H9 (cell line): ENCODE data around the gene CBX8. TPM values are rescaled to one million over a fixed set of nuclear protein-coding genes. Genes with fewer than 3 reads are reported as not detected.

ENCODE experiments used
- DNase-seq: peaks from one replicate; pipeline ENCODE4 v3.0.0-alpha.2; 2017
- H2AFZ ChIP-seq: one replicate; pipeline ENCODE4 v1.6.1; 2013; ENCODE audit warnings: mild to moderate bottlenecking, low read length, control low read depth, moderate library complexity
- H2AK5ac ChIP-seq: 2 replicates; pipeline ENCODE4 v1.6.1; 2013; ENCODE audit warnings: low read length, control low read depth, mixed read lengths; ENCODE audit not compliant: insufficient read length
- H2BK120ac ChIP-seq: one replicate; pipeline ENCODE4 v1.6.1; 2013; ENCODE audit warnings: low read depth, mild to moderate bottlenecking, low read length, control low read depth, inconsistent platforms; ENCODE audit not compliant: poor library complexity, severe bottlenecking
- H2BK12ac ChIP-seq: 2 replicates; pipeline ENCODE4 v1.6.1; 2013; ENCODE audit warnings: low read length, control low read depth, mixed read lengths, low read depth; ENCODE audit not compliant: insufficient read length
- H2BK15ac ChIP-seq: 2 replicates; pipeline ENCODE4 v1.6.1; 2013; ENCODE audit warnings: low read depth, low read length, control low read depth
- H2BK20ac ChIP-seq: one replicate; pipeline ENCODE4 v1.6.1; 2013; ENCODE audit warnings: low read depth, mild to moderate bottlenecking, low read length, control low read depth, inconsistent platforms; ENCODE audit not compliant: poor library complexity, severe bottlenecking
- H2BK5ac ChIP-seq: 2 replicates; pipeline ENCODE4 v1.6.1; 2013; ENCODE audit warnings: low read length, control low read depth, mixed read lengths; ENCODE audit not compliant: insufficient read length
- H3K14ac ChIP-seq: 2 replicates; pipeline ENCODE4 v1.6.1; 2013; ENCODE audit warnings: low read length, control low read depth; ENCODE audit not compliant: insufficient read depth
- H3K18ac ChIP-seq: 2 replicates; pipeline ENCODE4 v1.6.1; 2013; ENCODE audit warnings: low read depth, mild to moderate bottlenecking, mixed read lengths, low read length, control low read depth; ENCODE audit not compliant: insufficient read length
- H3K23ac ChIP-seq: 2 replicates; pipeline ENCODE4 v1.6.1; 2013; ENCODE audit warnings: low read length, control low read depth, mixed read lengths, low read depth; ENCODE audit not compliant: insufficient read length
- H3K23me2 ChIP-seq: 2 replicates; pipeline ENCODE4 v1.6.1; 2013; ENCODE audit warnings: low read depth, mild to moderate bottlenecking, mixed read lengths, low read length, control low read depth; ENCODE audit not compliant: insufficient read length, poor library complexity, severe bottlenecking
- H3K27ac ChIP-seq: 2 replicates; pipeline ENCODE4 v1.5.1; 2013; ENCODE audit warnings: low read length, control low read depth, mixed read lengths, low read depth; ENCODE audit not compliant: insufficient read length
- H3K27me3 ChIP-seq: 2 replicates; pipeline ENCODE4 v1.6.1; 2013; ENCODE audit warnings: low read length, control low read depth, inconsistent platforms; ENCODE audit not compliant: insufficient read depth
- H3K4ac ChIP-seq: 2 replicates; pipeline ENCODE4 v1.6.1; 2013; ENCODE audit warnings: low read depth, mild to moderate bottlenecking, control low read depth, inconsistent platforms, low read length, moderate library complexity
- H3K4me1 ChIP-seq: 2 replicates; pipeline ENCODE4 v1.6.1; 2013; ENCODE audit warnings: low read length, control low read depth, inconsistent platforms; ENCODE audit not compliant: insufficient read depth
- H3K4me2 ChIP-seq: 2 replicates; pipeline ENCODE4 v1.6.1; 2013; ENCODE audit warnings: low read length, control low read depth, mixed read lengths; ENCODE audit not compliant: insufficient read length, insufficient read depth
- H3K56ac ChIP-seq: 2 replicates; pipeline ENCODE4 v1.6.1; 2013; ENCODE audit warnings: low read depth, mild to moderate bottlenecking, mixed read lengths, low read length, control low read depth; ENCODE audit not compliant: insufficient read length
- H3K79me1 ChIP-seq: 2 replicates; pipeline ENCODE4 v1.6.1; 2013; ENCODE audit warnings: low read depth, mild to moderate bottlenecking, moderate library complexity, low read length, control low read depth, inconsistent platforms; ENCODE audit not compliant: insufficient read depth, poor library complexity, severe bottlenecking
- H3K79me2 ChIP-seq: 2 replicates; pipeline ENCODE4 v1.6.1; 2013; ENCODE audit warnings: low read length, control low read depth, inconsistent platforms; ENCODE audit not compliant: insufficient read depth
- H3K9ac ChIP-seq: 2 replicates; pipeline ENCODE4 v1.6.1; 2013; ENCODE audit warnings: low read length, control low read depth, mixed read lengths; ENCODE audit not compliant: insufficient read length; ENCODE audit errors: extremely low read depth
- H3K9me3 ChIP-seq: one replicate; pipeline ENCODE4 v1.6.1; 2013; ENCODE audit warnings: low read depth, low read length, inconsistent platforms; ENCODE audit not compliant: control insufficient read depth
- H3T11ph ChIP-seq: one replicate; pipeline ENCODE4 v1.6.1; 2013; ENCODE audit warnings: mild to moderate bottlenecking, low read length, control low read depth, inconsistent platforms
- H4K20me1 ChIP-seq: one replicate; pipeline ENCODE4 v1.6.1; 2013; ENCODE audit not compliant: control insufficient read depth, insufficient read length, insufficient read depth
- H4K5ac ChIP-seq: 2 replicates; pipeline ENCODE4 v1.6.1; 2013; ENCODE audit warnings: low read depth, mild to moderate bottlenecking, mixed read lengths, low read length, control low read depth; ENCODE audit not compliant: insufficient read length
- H4K8ac ChIP-seq: replicated peaks from 2 replicates; pipeline ENCODE4 v1.6.1; 2013; ENCODE audit warnings: low read length, control low read depth, mixed read lengths, low read depth; ENCODE audit not compliant: insufficient read length
- H4K91ac ChIP-seq: 2 replicates; pipeline ENCODE4 v1.6.1; 2013; ENCODE audit warnings: low read depth, mild to moderate bottlenecking, moderate library complexity, mixed read lengths, low read length, control low read depth; ENCODE audit not compliant: insufficient read length
- H3K27ac Mint-ChIP-seq, 3 experiments: 2 replicates in 2 of 3; 3 replicates in 1 of 3; pipeline ENCODE4 v1.8.0; 2020 to 2021; ENCODE audit warnings: mixed read lengths in 3 of 3, mild to moderate bottlenecking in 1 of 3, moderate library complexity in 1 of 3
- H3K27me3 Mint-ChIP-seq: 2 replicates; pipeline ENCODE4 v1.8.0; 2021; ENCODE audit warnings: low read depth, mild to moderate bottlenecking, moderate library complexity, mixed read lengths
- H3K36me3 Mint-ChIP-seq, 3 experiments: 2 replicates in 2 of 3; 3 replicates in 1 of 3; pipeline ENCODE4 v1.8.0; 2020 to 2021; ENCODE audit warnings: low read depth in 3 of 3, mixed read lengths in 3 of 3; ENCODE audit not compliant: insufficient read depth in 1 of 3
- H3K4me1 Mint-ChIP-seq, 2 experiments: 2 replicates each; pipeline ENCODE4 v1.8.0; 2020; ENCODE audit warnings: mixed read lengths in 2 of 2
- H3K4me3 Mint-ChIP-seq, 2 experiments: 2 replicates in 1 of 2; 3 replicates in 1 of 2; pipeline ENCODE4 v1.8.0; 2020 to 2021; ENCODE audit warnings: mild to moderate bottlenecking in 2 of 2, mixed read lengths in 2 of 2, moderate library complexity in 1 of 2
- H3K9me3 Mint-ChIP-seq, 2 experiments: 2 replicates in 1 of 2; 3 replicates in 1 of 2; pipeline ENCODE4 v1.8.0; 2020; ENCODE audit warnings: mild to moderate bottlenecking in 2 of 2, mixed read lengths in 2 of 2, moderate library complexity in 1 of 2
- WGBS: extraction: QIAGEN DNeasy Blood & Tissue Kit; methylation state at CpG from one replicate; pipeline ENCODE4 v1.1.7; 2013; ENCODE audit warnings: missing lambda C conversion rate, low lambda C conversion rate, mixed read lengths; ENCODE audit not compliant: insufficient read length; ENCODE audit errors: extremely low coverage; 5-methylcytosine and 5-hydroxymethylcytosine counted together
- total RNA-seq: library from RNA; stranded (reverse); gene quantifications from 2 replicates; pipeline ENCODE4 v1.2.1, GENCODE V29; 2021
- TF ChIP-seq, protein P1 (sequence below): fragments of 200-600 bp; sonication (generic); conservative IDR thresholded peaks from 3 replicates; pipeline ENCODE4 v1.8.0; 2021; ENCODE audit warnings: antibody characterized with exemption, mild to moderate bottlenecking

CBX8 gene
- total RNA-seq, 1 experiment from 2014 or later, result 1.2 TPM

GRCh38 chr17:79835470-79835899 is 38.6 kb upstream of the CBX8 start:
- Histone ChIP-seq H2AFZ (no peak overlapping the region), H2BK20ac (no peak overlapping the region), H3K4me1 (peaks cover 2% of the 10 kb centered on the region; the same call in 1 of the 2 replicates), H4K5ac (no peak overlapping the region), H3K14ac (0 out of 2 replicates have a peak overlapping the region, but pooled peaks have one; percentile 54), H3K27me3 (peaks cover 58% of the 10 kb centered on the region), H3K9me3 (no peaks in the 10 kb centered on the region), H3K23me2 (peaks cover 37% of the 10 kb centered on the region), H4K20me1 (no peaks in the 10 kb centered on the region), H3K4ac (no peak overlapping the region), H4K8ac (no peak overlapping the region), H2BK12ac (no peak overlapping the region), H3K9ac (no peak overlapping the region), H3K79me1 (no peaks in the 10 kb centered on the region), H4K91ac (no peak overlapping the region), H3K56ac (no peak overlapping the region), H2BK15ac (no peak overlapping the region), H2AK5ac (no peak overlapping the region), H3K18ac (peak overlapping the region; percentile 30), H3K23ac (no peak overlapping the region), H2BK5ac (no peak overlapping the region), H3K27ac (no peak overlapping the region), H2BK120ac (no peak overlapping the region), H3K79me2 (no peaks in the 10 kb centered on the region), H3T11ph (no peak overlapping the region), H3K4me2 (peak overlapping the region; percentile 41)
- TF ChIP-seq, protein P1, sequence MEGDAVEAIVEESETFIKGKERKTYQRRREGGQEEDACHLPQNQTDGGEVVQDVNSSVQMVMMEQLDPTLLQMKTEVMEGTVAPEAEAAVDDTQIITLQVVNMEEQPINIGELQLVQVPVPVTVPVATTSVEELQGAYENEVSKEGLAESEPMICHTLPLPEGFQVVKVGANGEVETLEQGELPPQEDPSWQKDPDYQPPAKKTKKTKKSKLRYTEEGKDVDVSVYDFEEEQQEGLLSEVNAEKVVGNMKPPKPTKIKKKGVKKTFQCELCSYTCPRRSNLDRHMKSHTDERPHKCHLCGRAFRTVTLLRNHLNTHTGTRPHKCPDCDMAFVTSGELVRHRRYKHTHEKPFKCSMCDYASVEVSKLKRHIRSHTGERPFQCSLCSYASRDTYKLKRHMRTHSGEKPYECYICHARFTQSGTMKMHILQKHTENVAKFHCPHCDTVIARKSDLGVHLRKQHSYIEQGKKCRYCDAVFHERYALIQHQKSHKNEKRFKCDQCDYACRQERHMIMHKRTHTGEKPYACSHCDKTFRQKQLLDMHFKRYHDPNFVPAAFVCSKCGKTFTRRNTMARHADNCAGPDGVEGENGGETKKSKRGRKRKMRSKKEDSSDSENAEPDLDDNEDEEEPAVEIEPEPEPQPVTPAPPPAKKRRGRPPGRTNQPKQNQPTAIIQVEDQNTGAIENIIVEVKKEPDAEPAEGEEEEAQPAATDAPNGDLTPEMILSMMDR, result no peak; the same call in 2 of the 3 replicates
- Mint-ChIP-seq H3K9me3 (peaks cover 0 to 5% of the 10 kb centered on the region in 2 experiments; a peak in 2 of 5 replicates), H3K36me3 (no peaks in the 10 kb centered on the region; a peak in 1 of 7 replicates), H3K27ac (no peak overlapping the region), H3K4me1 (peaks cover 28 to 53% of the 10 kb centered on the region in 2 experiments), H3K27me3 (peaks cover 89% of the 10 kb centered on the region), H3K4me3 (peak overlapping the region; percentile 21 to 68; a peak in 4 of 5 replicates)
- no CpG with 5 or more reads among the region's 13 CpGs for WGBS
- DNase-seq, result peak; percentile 72
